H9 (cell line): ENCODE data around the gene GCGR. TPM values are rescaled to one million over a fixed set of nuclear protein-coding genes. Genes with fewer than 3 reads are reported as not detected.

ENCODE experiments used
- DNase-seq: peaks from one replicate; pipeline ENCODE4 v3.0.0-alpha.2; 2017
- H2AFZ ChIP-seq: one replicate; pipeline ENCODE4 v1.6.1; 2013; ENCODE audit warnings: mild to moderate bottlenecking, low read length, control low read depth, moderate library complexity
- H2AK5ac ChIP-seq: 2 replicates; pipeline ENCODE4 v1.6.1; 2013; ENCODE audit warnings: low read length, control low read depth, mixed read lengths; ENCODE audit not compliant: insufficient read length
- H2BK120ac ChIP-seq: one replicate; pipeline ENCODE4 v1.6.1; 2013; ENCODE audit warnings: low read depth, mild to moderate bottlenecking, low read length, control low read depth, inconsistent platforms; ENCODE audit not compliant: poor library complexity, severe bottlenecking
- H2BK12ac ChIP-seq: 2 replicates; pipeline ENCODE4 v1.6.1; 2013; ENCODE audit warnings: low read length, control low read depth, mixed read lengths, low read depth; ENCODE audit not compliant: insufficient read length
- H2BK15ac ChIP-seq: 2 replicates; pipeline ENCODE4 v1.6.1; 2013; ENCODE audit warnings: low read depth, low read length, control low read depth
- H2BK20ac ChIP-seq: one replicate; pipeline ENCODE4 v1.6.1; 2013; ENCODE audit warnings: low read depth, mild to moderate bottlenecking, low read length, control low read depth, inconsistent platforms; ENCODE audit not compliant: poor library complexity, severe bottlenecking
- H2BK5ac ChIP-seq: 2 replicates; pipeline ENCODE4 v1.6.1; 2013; ENCODE audit warnings: low read length, control low read depth, mixed read lengths; ENCODE audit not compliant: insufficient read length
- H3K14ac ChIP-seq: 2 replicates; pipeline ENCODE4 v1.6.1; 2013; ENCODE audit warnings: low read length, control low read depth; ENCODE audit not compliant: insufficient read depth
- H3K18ac ChIP-seq: 2 replicates; pipeline ENCODE4 v1.6.1; 2013; ENCODE audit warnings: low read depth, mild to moderate bottlenecking, mixed read lengths, low read length, control low read depth; ENCODE audit not compliant: insufficient read length
- H3K23ac ChIP-seq: 2 replicates; pipeline ENCODE4 v1.6.1; 2013; ENCODE audit warnings: low read length, control low read depth, mixed read lengths, low read depth; ENCODE audit not compliant: insufficient read length
- H3K23me2 ChIP-seq: 2 replicates; pipeline ENCODE4 v1.6.1; 2013; ENCODE audit warnings: low read depth, mild to moderate bottlenecking, mixed read lengths, low read length, control low read depth; ENCODE audit not compliant: insufficient read length, poor library complexity, severe bottlenecking
- H3K27ac ChIP-seq: 2 replicates; pipeline ENCODE4 v1.5.1; 2013; ENCODE audit warnings: low read length, control low read depth, mixed read lengths, low read depth; ENCODE audit not compliant: insufficient read length
- H3K27me3 ChIP-seq: 2 replicates; pipeline ENCODE4 v1.6.1; 2013; ENCODE audit warnings: low read length, control low read depth, inconsistent platforms; ENCODE audit not compliant: insufficient read depth
- H3K4ac ChIP-seq: 2 replicates; pipeline ENCODE4 v1.6.1; 2013; ENCODE audit warnings: low read depth, mild to moderate bottlenecking, control low read depth, inconsistent platforms, low read length, moderate library complexity
- H3K4me1 ChIP-seq: 2 replicates; pipeline ENCODE4 v1.6.1; 2013; ENCODE audit warnings: low read length, control low read depth, inconsistent platforms; ENCODE audit not compliant: insufficient read depth
- H3K4me2 ChIP-seq: 2 replicates; pipeline ENCODE4 v1.6.1; 2013; ENCODE audit warnings: low read length, control low read depth, mixed read lengths; ENCODE audit not compliant: insufficient read length, insufficient read depth
- H3K56ac ChIP-seq: 2 replicates; pipeline ENCODE4 v1.6.1; 2013; ENCODE audit warnings: low read depth, mild to moderate bottlenecking, mixed read lengths, low read length, control low read depth; ENCODE audit not compliant: insufficient read length
- H3K79me1 ChIP-seq: 2 replicates; pipeline ENCODE4 v1.6.1; 2013; ENCODE audit warnings: low read depth, mild to moderate bottlenecking, moderate library complexity, low read length, control low read depth, inconsistent platforms; ENCODE audit not compliant: insufficient read depth, poor library complexity, severe bottlenecking
- H3K79me2 ChIP-seq: 2 replicates; pipeline ENCODE4 v1.6.1; 2013; ENCODE audit warnings: low read length, control low read depth, inconsistent platforms; ENCODE audit not compliant: insufficient read depth
- H3K9ac ChIP-seq: 2 replicates; pipeline ENCODE4 v1.6.1; 2013; ENCODE audit warnings: low read length, control low read depth, mixed read lengths; ENCODE audit not compliant: insufficient read length; ENCODE audit errors: extremely low read depth
- H3K9me3 ChIP-seq: one replicate; pipeline ENCODE4 v1.6.1; 2013; ENCODE audit warnings: low read depth, low read length, inconsistent platforms; ENCODE audit not compliant: control insufficient read depth
- H3T11ph ChIP-seq: one replicate; pipeline ENCODE4 v1.6.1; 2013; ENCODE audit warnings: mild to moderate bottlenecking, low read length, control low read depth, inconsistent platforms
- H4K20me1 ChIP-seq: one replicate; pipeline ENCODE4 v1.6.1; 2013; ENCODE audit not compliant: control insufficient read depth, insufficient read length, insufficient read depth
- H4K5ac ChIP-seq: 2 replicates; pipeline ENCODE4 v1.6.1; 2013; ENCODE audit warnings: low read depth, mild to moderate bottlenecking, mixed read lengths, low read length, control low read depth; ENCODE audit not compliant: insufficient read length
- H4K8ac ChIP-seq: replicated peaks from 2 replicates; pipeline ENCODE4 v1.6.1; 2013; ENCODE audit warnings: low read length, control low read depth, mixed read lengths, low read depth; ENCODE audit not compliant: insufficient read length
- H4K91ac ChIP-seq: 2 replicates; pipeline ENCODE4 v1.6.1; 2013; ENCODE audit warnings: low read depth, mild to moderate bottlenecking, moderate library complexity, mixed read lengths, low read length, control low read depth; ENCODE audit not compliant: insufficient read length
- H3K27ac Mint-ChIP-seq, 3 experiments: 2 replicates in 2 of 3; 3 replicates in 1 of 3; pipeline ENCODE4 v1.8.0; 2020 to 2021; ENCODE audit warnings: mixed read lengths in 3 of 3, mild to moderate bottlenecking in 1 of 3, moderate library complexity in 1 of 3
- H3K27me3 Mint-ChIP-seq: 2 replicates; pipeline ENCODE4 v1.8.0; 2021; ENCODE audit warnings: low read depth, mild to moderate bottlenecking, moderate library complexity, mixed read lengths
- H3K36me3 Mint-ChIP-seq, 3 experiments: 2 replicates in 2 of 3; 3 replicates in 1 of 3; pipeline ENCODE4 v1.8.0; 2020 to 2021; ENCODE audit warnings: low read depth in 3 of 3, mixed read lengths in 3 of 3; ENCODE audit not compliant: insufficient read depth in 1 of 3
- H3K4me1 Mint-ChIP-seq, 2 experiments: 2 replicates each; pipeline ENCODE4 v1.8.0; 2020; ENCODE audit warnings: mixed read lengths in 2 of 2
- H3K4me3 Mint-ChIP-seq, 2 experiments: 2 replicates in 1 of 2; 3 replicates in 1 of 2; pipeline ENCODE4 v1.8.0; 2020 to 2021; ENCODE audit warnings: mild to moderate bottlenecking in 2 of 2, mixed read lengths in 2 of 2, moderate library complexity in 1 of 2
- H3K9me3 Mint-ChIP-seq, 2 experiments: 2 replicates in 1 of 2; 3 replicates in 1 of 2; pipeline ENCODE4 v1.8.0; 2020; ENCODE audit warnings: mild to moderate bottlenecking in 2 of 2, mixed read lengths in 2 of 2, moderate library complexity in 1 of 2
- CTCF ChIP-seq: fragments of 200-600 bp; sonication (generic); conservative IDR thresholded peaks from 3 replicates; pipeline ENCODE4 v1.8.0; 2021; ENCODE audit warnings: antibody characterized with exemption, mild to moderate bottlenecking
- WGBS: extraction: QIAGEN DNeasy Blood & Tissue Kit; methylation state at CpG from one replicate; pipeline ENCODE4 v1.1.7; 2013; ENCODE audit warnings: missing lambda C conversion rate, low lambda C conversion rate, mixed read lengths; ENCODE audit not compliant: insufficient read length; ENCODE audit errors: extremely low coverage; 5-methylcytosine and 5-hydroxymethylcytosine counted together
- total RNA-seq: library from RNA; stranded (reverse); gene quantifications from 2 replicates; pipeline ENCODE4 v1.2.1, GENCODE V29; 2021

GCGR gene
- total RNA-seq, 1 experiment from 2014 or later: 0.24 TPM

GRCh38 chr17:81815646-81815986, 11.7 kb downstream of the GCGR start:
- Histone ChIP-seq H3K79me2 (no peaks in the 10 kb centered on the region), H3K79me1 (no peaks in the 10 kb centered on the region), H3K14ac (no peak overlapping the region), H3K4ac (no peak overlapping the region), H3K56ac (no peak overlapping the region), H4K91ac (no peak overlapping the region), H3T11ph (no peak overlapping the region), H4K5ac (no peak overlapping the region), H3K9ac (no peak overlapping the region), H2BK120ac (no peak overlapping the region), H3K23me2 (no peaks in the 10 kb centered on the region), H2BK5ac (no peak overlapping the region), H2BK20ac (no peak overlapping the region), H3K9me3 (no peaks in the 10 kb centered on the region), H3K4me2 (no peak overlapping the region), H4K20me1 (no peaks in the 10 kb centered on the region), H3K27me3 (no peaks in the 10 kb centered on the region), H2AFZ (no peak overlapping the region), H3K4me1 (no peaks in the 10 kb centered on the region; the same call in 1 of the 2 replicates), H3K23ac (no peak overlapping the region), H2AK5ac (no peak overlapping the region), H4K8ac (no peak overlapping the region), H2BK15ac (no peak overlapping the region), H3K27ac (no peak overlapping the region), H2BK12ac (no peak overlapping the region), H3K18ac (no peak overlapping the region)
- WGBS: no CpG with 5 or more reads among the region's 2 CpGs
- Mint-ChIP-seq H3K9me3 (no peaks in the 10 kb centered on the region; a peak in 2 of 5 replicates), H3K27ac (no peak overlapping the region), H3K27me3 (peaks cover 10% of the 10 kb centered on the region), H3K4me1 (peaks cover 0 to 10% of the 10 kb centered on the region in 2 experiments; a peak in 1 of 4 replicates), H3K4me3 (no peak overlapping the region), H3K36me3 (no peaks in the 10 kb centered on the region)
- DNase-seq: no peak
- no peak for TF ChIP-seq CTCF
